COLO829 (cell line): Measurements from ENCODE around the gene MUS81.
"Not testable (repeated sequence)": the region's sequence is repeated elsewhere in the genome, so short reads cannot be mapped to it uniquely, and the experiment has no call there.

ENCODE experiments used
- DNase-seq: peaks from one replicate; pipeline ENCODE4 v3.0.0; 2012; ENCODE audit warnings: low spot score

Gene MUS81, protein sequence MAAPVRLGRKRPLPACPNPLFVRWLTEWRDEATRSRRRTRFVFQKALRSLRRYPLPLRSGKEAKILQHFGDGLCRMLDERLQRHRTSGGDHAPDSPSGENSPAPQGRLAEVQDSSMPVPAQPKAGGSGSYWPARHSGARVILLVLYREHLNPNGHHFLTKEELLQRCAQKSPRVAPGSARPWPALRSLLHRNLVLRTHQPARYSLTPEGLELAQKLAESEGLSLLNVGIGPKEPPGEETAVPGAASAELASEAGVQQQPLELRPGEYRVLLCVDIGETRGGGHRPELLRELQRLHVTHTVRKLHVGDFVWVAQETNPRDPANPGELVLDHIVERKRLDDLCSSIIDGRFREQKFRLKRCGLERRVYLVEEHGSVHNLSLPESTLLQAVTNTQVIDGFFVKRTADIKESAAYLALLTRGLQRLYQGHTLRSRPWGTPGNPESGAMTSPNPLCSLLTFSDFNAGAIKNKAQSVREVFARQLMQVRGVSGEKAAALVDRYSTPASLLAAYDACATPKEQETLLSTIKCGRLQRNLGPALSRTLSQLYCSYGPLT

DNA sequence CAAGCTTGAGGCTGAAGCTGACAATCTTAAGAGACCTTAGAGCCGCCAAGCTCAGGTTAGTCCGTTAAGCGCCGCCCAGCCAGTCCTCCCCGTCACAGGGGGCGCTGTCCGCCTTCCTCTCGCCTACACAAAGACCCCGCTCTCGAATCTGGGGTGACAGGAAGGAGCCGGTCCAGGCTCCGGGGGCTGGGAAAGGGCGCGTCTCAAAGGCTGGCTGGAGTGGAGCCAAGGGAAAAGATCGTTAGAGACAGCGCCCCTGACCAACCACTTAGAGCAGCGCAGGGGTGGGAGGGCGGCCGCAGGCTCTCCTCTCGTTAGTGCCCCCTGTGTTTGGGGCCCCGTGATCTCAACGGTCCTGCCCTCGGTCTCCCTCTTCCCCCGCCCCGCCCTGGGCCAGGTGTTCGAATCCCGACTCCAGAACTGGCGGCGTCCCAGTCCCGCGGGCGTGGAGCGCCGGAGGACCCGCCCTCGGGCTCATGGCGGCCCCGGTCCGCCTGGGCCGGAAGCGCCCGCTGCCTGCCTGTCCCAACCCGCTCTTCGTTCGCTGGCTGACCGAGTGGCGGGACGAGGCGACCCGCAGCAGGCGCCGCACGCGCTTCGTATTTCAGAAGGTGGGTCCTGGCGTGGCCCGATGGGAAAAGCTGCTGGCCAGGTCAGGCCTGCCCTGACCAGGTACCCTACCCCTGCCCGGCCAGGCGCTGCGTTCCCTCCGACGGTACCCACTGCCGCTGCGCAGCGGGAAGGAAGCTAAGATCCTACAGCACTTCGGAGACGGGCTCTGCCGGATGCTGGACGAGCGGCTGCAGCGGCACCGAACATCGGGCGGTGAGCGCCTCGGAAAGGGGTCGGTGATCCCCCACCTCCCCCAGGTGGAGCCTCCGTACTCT is at the start of gene MUS81:
Gene MUS81, plus strand, starts transcription at position 156 of the 887 bp plus-strand sequence. Its CDS starts 321 bp downstream, at position 477.
- peak; percentile 86 for DNase-seq

DNA sequence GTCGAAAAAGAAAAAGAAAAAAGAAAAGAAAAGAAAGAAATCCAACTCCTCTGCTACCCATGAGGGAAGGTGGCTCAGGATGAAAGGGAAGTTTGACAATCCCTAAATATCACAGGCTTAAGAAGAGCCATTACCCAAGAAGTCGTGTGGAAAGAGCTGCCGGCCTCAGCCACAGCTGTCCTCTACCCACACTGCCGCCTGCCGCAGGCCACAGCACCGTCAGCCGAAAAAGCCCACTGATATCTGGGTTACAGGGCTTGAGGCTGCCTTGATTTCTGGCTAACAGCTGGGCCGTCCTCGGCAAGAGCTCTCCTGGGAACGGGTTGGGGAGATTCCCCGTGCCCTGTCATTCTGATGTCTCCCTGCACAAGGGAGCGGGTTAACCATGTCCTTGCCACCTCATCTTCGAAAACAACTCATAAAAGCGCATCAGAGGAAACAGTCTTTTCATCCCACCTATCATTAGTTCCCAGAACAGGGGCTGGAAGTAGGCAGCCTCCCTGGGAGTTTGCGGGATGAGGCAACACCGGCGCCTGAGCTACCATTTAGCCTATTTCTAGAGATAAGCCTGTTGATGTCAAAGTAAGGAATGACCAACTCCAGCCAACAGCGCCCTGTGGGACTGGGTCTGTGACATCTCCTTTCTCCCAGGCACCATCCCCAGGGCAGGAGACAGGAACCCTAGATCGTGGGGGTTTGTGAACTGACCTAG is 48.3 kb upstream of the MUS81 start:
- DNase-seq, result no peak

DNA sequence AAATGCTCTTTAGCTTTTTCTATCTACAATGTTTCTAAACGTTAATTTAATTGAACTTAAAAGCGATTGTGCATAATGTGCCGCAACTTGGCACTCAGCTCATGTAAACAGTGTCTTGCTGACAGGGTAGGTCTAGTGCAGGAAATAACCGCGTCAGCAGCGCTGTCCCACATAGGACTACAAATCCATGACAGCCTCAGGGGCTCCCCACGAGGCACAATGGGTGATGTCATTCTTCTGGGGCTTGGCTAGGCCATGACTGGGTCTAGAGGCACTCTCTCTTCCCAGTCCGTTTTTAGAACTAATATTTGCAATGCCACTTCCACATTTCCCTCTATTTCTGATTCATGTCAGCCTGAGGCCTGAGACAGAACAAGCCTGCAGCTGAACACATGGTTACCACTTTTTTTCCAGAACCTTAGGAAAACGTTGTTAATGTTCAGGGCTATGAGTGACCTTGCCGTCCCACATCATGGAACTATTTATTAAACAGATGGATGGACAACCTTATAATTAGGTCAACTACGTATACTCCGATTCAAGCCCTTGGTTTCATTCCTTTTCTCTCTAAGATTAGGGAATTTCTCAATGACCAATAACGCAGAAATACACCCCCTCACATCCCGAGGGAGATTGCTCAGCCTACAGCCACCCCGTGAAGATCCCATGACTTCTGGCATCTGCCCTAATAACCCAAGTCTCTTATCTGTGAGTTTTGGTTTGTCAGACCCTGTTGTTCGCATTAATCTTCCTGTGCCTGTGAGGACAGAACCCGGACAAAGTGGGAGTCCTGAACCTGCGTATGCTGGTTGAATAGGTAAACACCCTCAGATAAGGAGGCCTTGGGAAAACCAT is 45.9 kb upstream of the MUS81 start:
- DNase-seq, result peak; percentile 84

DNA sequence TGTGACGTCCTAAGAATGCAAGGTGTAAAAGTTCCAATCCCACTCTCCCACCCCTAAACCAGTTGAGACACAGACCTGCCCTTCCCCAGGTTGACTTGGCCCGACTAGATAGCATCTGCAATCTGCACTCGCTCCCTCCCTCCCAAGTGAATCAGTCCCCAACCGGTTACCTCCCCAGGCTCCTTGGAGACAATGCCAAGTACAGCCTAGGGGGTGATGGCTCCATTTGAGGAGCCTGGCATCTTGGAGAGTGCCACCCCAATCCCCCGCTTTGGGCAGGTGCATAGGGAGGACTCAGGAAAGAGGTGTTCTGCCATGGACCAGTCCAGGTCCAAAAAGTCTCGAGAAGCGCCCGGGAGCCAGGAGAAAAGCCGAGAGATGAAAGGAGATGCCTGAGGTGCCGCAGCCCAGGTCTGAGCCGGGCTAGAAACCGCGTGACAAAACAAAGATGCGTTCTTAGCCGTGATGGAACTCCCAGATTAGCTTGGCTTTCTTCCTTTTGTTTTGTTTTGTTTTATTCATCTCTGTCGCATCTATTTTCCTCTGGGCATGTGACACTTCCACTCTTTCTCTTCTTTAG is 45.2 kb upstream of the MUS81 start:
- no peak for DNase-seq

DNA sequence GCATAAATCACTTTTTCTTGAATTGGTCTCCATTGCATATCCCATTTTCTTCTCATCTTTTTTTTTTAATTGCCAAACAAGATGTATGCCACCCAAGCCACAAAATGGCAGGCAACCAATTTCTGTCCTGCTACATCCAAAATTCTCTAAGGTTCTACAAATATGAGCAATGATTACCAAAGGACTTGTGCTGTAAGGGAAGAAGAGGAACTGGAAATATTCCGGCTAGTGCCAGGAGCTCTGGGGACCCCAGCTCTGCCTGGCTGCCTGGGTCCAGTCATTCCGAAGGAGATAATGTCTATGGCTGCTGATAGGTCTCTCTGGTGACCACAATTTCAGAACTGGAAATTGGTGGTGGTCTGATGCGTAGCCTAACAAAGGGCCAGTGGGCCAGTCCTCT is 43.5 kb upstream of the MUS81 start:
- no peak for DNase-seq

DNA sequence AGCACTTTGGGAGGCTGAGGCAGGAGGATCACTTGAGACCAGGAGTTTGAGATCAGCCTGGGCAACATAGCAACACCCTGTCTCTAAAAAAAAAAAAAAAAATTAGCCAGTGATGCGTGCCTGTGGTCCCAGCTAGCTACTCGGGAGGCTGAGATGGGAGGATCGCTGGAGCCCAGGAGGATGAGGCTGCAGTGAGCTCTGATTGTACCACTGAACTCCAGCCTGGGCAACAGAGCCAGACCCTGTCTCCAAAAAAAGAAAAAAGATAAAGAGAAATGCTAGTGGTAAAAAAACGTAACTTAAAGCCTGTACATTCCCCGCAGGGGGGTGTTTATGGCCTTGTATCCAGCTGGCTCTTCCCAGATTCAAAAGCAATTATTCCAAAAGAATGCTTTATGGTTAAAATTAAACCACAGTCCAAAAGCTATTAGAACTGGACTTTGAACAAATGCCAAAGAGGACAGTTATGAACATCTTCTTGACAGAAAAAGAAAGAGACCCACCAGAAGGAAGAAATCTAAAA is 42.9 kb upstream of the MUS81 start:
- DNase-seq, result no peak

DNA sequence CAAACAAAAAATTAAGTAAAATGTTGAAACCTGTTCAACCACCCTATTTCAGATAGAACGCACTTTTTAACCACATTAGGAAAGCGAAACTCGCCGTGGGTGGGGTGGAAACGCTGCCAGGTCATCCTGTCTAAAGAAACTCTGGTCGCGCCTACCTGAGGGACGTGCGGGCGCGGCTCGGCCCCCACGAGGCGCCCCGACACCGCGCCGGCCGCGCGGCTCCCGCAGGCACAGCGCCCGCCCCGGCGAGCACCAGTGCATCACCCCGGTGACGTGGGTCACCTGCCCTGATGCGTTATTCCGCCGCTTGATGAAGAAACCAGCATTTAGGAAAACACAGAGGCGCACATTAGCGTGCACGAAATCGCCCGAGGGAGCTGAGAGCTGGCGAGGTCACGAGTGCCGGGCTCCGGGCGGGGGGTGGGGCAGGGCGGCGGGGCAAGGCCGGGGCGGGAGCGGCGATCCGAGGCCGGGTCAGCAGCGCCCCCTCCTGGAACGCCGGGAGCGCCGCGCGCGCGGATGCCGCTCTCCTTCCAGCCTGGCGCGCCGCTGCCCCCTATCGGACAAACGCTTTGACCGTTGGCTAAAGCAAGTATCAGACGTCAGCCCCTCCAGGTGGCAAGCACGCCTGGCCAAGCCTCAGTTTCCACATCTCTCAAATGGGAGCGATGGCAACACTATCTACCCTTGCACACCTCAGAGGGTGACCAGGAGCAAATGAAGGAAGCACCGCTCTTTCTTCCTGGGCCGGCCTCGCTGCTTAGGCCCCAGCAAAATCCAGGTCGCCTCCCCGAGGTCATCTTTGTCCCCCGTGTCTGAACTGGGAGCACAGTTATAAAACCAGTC is 42.2 kb upstream of the MUS81 start:
- DNase-seq, result peak; percentile 78

DNA sequence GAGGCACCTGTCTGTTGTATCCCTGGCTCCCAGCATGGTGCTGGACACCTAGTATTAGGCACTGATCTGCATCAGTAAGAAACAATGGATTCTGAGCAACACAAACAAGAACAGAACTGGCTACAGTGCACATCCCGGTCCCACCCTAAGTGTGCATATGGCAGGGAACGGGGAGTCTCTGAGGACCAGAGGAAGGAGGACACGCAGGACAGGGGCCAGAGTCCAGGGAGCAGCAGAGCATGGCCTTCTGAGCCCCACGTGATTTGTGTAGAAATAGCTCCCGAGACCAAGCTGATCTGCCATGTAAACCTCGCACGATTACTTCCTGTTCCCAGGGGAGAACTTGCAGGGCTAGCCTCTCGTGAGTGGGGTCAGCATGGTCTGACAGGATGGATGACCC is 39.1 kb upstream of the MUS81 start:
- DNase-seq, result no peak

DNA sequence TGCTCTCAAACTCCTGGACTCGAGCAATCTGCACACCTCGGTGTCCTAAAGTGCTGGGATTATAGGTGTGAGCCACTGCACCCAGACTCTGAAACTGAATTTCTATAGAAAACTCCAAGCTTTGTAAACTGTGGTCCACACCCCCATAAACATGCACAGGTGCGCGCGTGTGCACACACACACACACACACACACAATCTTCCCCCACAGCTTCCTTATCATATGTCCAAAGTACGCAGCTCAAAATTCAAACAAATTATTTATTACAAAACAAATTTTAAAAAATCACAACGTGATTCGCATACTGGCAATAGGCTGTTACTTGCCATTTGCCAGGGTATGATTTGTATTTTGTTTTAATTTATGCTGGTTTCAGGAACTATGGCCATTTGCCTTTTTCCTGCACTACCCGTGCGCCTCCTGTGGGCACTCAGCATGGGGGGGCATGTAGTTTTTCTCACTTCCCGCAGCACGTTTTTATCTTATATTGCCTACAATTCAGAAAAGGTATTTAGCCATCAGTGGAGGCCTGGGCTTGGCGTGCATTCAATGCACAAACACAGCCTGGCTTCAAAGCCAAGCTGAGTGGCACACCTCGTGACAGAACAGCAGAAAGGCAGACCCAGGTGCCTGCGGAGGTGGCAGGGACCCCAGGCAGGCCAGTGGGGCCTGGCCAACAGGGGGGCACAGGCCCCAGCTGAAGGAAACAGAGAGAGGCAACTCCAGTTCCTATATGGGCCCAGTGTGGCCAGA is 37.3 kb upstream of the MUS81 start:
- no peak for DNase-seq

DNA sequence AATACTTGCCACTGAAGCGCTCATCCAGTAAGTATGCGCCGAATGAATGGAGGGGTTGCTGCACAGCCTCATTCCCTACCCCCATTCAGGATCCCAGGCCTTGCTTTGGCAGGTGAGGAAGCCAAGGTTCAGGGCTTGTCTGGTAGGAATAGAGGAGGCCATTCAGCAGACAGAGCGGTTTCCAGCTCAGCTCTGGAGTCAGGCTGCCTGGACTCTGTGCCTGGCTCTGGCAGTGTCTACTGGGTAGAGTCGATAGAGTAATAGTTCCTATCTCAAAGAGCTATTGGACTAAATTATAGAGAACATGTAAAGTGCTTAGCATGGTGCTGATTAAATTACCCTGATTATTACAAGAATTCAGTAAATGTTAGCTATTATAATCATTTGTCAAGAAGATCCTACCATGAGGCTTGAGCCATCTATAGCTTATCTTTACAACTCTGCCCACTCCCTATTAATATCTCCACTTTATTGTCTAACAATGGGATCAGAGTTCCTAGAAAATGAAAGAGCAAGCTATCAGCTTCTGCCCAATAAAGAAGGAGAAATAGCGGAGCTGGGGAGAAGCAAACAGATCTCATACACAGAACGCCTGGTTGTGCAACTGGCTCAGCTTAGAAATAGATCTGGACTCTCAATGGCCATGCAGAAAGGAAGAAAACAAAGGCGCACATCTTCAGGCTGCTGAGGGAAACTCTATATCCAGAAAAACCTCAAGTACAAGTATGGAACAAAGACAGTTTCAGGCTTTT is 33.1 kb upstream of the MUS81 start:
- no peak for DNase-seq

DNA sequence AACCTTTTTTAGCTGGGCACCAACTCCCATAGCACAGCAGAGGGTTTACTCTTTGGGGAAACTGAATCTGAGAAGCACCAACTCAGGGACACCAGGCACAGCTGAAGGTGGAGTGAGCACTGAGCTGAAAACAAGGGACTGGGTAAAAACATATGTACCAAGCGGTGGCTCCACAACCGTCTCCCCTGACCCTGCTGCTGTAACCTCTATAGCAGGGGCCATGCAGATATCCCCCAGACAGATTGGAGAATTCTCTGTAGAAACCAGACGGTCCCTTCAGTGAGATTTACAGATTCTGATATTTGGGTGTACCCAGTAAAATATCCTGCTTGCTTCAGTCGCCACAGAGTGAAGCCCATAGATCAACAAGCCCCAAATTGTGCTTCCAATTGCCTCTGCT is 30.8 kb upstream of the MUS81 start:
- DNase-seq, result no peak

DNA sequence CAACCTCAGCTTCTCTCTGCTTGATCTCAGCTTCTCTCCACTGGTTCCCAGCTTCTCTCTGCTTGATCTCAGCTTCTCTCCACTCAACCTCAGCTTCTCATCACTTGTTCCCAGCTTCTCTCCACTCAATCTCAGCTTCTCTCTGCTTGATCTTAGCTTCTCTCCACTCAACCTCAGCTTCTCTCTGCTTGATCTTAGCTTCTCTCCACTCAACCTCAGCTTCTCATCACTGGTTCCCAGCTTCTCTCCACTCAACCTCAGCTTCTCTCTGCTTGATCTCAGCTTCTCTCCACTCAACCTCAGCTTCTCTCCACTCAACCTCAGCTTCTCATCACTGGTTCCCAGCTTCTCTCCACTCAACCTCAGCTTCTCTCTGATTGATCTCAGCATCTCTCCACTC is 28.0 kb upstream of the MUS81 start:
- DNase-seq, result not testable (repeated sequence)

DNA sequence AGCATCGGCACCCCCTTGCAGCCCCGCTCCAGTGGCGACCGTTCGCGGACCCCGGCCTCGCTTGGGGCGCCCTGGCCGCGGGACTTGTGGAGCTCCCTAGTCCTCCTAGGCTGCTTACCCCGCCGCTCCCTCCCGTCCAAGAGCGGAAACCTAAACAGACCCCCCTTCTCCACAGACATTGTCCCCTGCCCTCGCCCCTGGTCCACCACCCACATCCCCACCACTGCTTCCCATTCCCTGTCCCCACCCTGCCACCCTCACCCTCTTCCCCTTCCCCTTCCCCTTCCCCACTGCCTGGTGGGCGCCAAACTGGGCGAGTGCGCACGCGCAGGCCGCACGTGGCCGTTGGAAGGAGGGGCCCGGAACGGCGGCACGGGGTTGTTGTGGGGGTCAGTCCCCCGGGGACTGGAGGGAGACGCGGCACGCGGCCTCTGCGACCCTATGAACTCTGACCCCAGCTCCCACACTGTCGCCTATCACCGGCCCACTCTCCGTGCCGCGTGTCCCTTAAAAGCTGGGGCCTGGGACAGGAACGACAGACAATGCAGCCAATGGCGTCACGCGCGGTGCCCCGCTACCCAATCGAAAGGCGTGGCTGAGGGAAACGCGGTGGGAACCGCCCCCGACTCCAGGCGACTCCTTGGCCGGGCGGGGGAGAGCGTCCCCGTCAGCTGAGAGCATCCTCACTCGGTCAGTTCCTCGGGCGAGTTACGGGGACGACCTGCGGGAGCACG is 26.8 kb upstream of the MUS81 start, which contains the start of gene SNX32:
Gene SNX32, plus strand, starts transcription at position 667 of the 734 bp plus-strand sequence. CDS start 103 bp downstream, outside the sequence.
- DNase-seq, result peak; percentile 97

DNA sequence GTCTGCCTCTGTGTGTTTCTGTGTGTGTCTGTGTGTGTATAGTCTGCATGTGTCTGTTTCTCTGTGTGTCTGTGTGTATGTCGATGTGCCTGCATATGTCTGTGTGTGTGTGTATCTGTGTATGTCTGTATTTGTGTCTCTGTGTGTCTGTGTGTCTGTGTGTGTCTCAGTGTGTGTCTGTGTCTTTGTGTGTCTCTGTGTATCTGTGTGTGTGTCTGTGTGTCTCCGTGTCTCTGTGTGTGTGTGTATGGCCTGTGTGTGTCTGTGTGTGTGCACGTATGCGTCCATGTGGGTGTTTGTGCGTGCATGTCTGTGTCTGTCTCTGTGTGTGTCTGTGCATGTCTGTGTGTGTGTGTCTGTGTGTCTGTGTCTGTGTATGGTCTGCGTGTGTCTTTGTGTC is 26.0 kb upstream of the MUS81 start:
- DNase-seq, result no peak

DNA sequence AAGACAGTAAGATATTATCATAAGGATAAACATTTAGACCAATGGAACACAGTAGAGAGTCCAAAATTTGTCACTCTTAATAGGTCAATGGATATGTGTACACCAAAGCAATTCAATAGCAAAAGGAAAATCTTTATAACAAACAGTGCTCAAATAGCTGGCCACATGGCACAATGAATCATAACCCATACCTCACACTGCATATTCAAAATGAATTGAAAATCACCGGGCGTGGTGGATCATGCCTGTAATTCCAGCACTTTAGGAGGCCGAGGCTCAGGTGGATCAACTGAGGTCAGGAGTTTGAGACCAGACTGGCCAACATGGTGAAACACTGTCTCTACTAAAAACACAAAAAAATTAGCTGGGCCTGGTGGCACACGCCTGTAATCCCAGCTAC is 18.1 kb upstream of the MUS81 start:
- DNase-seq, result no peak

DNA sequence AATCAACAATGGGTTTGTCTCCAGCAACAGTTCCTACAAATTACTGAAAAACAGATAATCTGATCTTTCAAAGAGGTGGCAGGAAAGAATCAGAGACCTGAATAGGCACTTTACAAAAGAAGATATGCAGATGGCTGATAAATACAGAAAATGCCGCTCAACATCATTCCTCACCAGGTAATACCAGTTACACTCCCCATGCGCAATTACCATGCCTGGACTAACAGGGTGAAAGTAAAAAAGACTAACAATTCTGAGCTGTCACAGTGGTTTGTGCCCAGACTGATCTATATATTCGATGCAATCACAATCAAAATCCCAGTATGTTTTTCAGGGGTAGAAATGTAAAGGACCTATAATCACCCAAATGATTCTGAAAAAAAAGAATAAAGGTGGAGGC is 16.4 kb upstream of the MUS81 start:
- no peak for DNase-seq

DNA sequence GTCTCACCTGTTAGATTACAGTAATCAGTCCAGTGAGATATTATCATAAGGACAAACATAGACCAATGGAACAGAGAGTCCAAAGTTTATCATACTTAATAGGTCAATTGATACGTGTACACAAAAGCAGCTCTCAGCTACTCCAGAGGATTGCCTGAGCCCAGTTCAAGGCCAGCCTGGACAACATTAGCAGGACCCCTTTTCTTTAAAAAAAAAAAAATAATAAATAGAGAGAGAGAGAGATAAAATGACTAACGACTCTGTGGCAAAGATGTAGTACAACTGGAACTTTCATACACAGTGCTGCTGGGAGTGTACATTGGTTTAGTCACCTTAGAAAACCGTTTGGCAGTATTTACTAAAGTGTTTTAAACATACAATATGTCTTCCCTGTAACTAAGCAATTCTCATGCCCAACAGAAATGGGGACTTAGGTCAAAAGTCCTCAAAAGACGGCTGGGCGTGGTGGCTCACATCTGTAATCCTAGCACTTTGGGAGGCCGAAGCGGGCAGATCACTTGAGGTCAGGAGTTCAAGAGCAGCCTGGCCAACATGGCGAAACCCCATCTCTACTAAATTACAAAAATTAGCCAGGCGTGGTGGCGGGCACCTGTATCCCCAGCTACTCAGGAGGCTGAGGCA is 15.9 kb upstream of the MUS81 start:
- no peak for DNase-seq
